Uterus (tissue), 4 donors: ENCODE results near the gene FAM180A. TPM values are rescaled to one million over a fixed set of nuclear protein-coding genes. Genes with fewer than 3 reads are reported as not detected.

Experiments used
- DNase-seq, 2 donors: peaks; one replicate each; pipeline ENCODE4 v3.0.0-alpha.2; 2019 to 2020
- H3K27ac ChIP-seq, 2 donors: fragments of 200-600 bp; sonication (generic); 1 replicate in 1 of 2; 2 replicates in 1 of 2; pipeline ENCODE4 v1.5.1; 2016 to 2018
- H3K27me3 ChIP-seq, 2 donors: fragments of 200-600 bp; sonication (generic); one replicate each; pipeline ENCODE4 v1.5.1; 2018 to 2019; ENCODE audit warnings: control low read depth in 1 of 2
- H3K36me3 ChIP-seq, 2 donors: fragments of 200-600 bp; sonication (generic); one replicate each; pipeline ENCODE4 v1.5.1; 2019; ENCODE audit warnings: control low read depth in 1 of 2
- H3K4me1 ChIP-seq, 2 donors: fragments of 200-600 bp; sonication (generic); one replicate each; pipeline ENCODE4 v1.5.1; 2018 to 2019; ENCODE audit warnings: control low read depth in 1 of 2
- H3K4me3 ChIP-seq, 2 donors: fragments of 200-600 bp; sonication (generic); 1 replicate in 1 of 2; 2 replicates in 1 of 2; pipeline ENCODE4 v1.5.1; 2018 to 2019; ENCODE audit warnings: mild to moderate bottlenecking in 1 of 2
- H3K9me3 ChIP-seq, 2 donors: fragments of 200-600 bp; sonication (generic); one replicate each; pipeline ENCODE4 v1.5.1; 2019; ENCODE audit warnings: control low read depth in 1 of 2
- POLR2A ChIP-seq, 2 donors: fragments of 450-650 bp; IDR thresholded peaks; one replicate each; pipeline ENCODE4 v1.6.1; 2016; ENCODE audit warnings: antibody characterized with exemption in 2 of 2, mild to moderate bottlenecking in 1 of 2, moderate library complexity in 1 of 2
- intact Hi-C: fragments of 100-400 bp; cut with DNase I; formaldehyde crosslinking; loops from one replicate; pipeline ENCODE4 v1.15.1; 2023; ENCODE audit warnings: low total_unique reads
- total RNA-seq, 4 donors: library from RNA; depleted of rRNA in 3 of 4; stranded (reverse); fragments of >200 nt in 3 of 4; gene quantifications; one replicate each; pipeline versions ENCODE4 v1.1.0 to v1.2.4, GENCODE V29; 2014 to 2023
- TF ChIP-seq, protein P1 (sequence below), 4 experiments: fragments of 200-600 bp in 2 of 4; fragments of 450-650 bp in 2 of 4; sonication (generic) in 2 of 4; IDR thresholded peaks; one replicate each; pipeline ENCODE4 v1.5.1; 2016 to 2019; ENCODE audit warnings: antibody characterized with exemption in 4 of 4, mild to moderate bottlenecking in 2 of 4, moderate library complexity in 1 of 4
- donor health status: DM: yes; HTN: yes; CAD: no.

The FAM180A gene
- total RNA-seq, 4 donors from 2014 or later, result 0.51 to 12.6 (median 6.3) TPM; not detected in 1

- intact Hi-C loops, result no loop called here
- Histone ChIP-seq H3K36me3 (no peaks in the 10 kb centered on the region), H3K9me3 (no peaks in the 10 kb centered on the region), H3K4me3 (no peak overlapping the region), H3K27me3 (no peaks in the 10 kb centered on the region), H3K4me1 (no peaks in the 10 kb centered on the region), H3K27ac (no peak overlapping the region)
- no peak for DNase-seq
- TF ChIP-seq POLR2A (IDR thresholded peaks at IDR 0.05), result no peak
- TF ChIP-seq, protein P1, sequence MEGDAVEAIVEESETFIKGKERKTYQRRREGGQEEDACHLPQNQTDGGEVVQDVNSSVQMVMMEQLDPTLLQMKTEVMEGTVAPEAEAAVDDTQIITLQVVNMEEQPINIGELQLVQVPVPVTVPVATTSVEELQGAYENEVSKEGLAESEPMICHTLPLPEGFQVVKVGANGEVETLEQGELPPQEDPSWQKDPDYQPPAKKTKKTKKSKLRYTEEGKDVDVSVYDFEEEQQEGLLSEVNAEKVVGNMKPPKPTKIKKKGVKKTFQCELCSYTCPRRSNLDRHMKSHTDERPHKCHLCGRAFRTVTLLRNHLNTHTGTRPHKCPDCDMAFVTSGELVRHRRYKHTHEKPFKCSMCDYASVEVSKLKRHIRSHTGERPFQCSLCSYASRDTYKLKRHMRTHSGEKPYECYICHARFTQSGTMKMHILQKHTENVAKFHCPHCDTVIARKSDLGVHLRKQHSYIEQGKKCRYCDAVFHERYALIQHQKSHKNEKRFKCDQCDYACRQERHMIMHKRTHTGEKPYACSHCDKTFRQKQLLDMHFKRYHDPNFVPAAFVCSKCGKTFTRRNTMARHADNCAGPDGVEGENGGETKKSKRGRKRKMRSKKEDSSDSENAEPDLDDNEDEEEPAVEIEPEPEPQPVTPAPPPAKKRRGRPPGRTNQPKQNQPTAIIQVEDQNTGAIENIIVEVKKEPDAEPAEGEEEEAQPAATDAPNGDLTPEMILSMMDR (IDR thresholded peaks at IDR 0.05), result no peak
Measured at GRCh38 chr7:135706858-135707569, 41.6 kb downstream of the FAM180A start.

DNA sequence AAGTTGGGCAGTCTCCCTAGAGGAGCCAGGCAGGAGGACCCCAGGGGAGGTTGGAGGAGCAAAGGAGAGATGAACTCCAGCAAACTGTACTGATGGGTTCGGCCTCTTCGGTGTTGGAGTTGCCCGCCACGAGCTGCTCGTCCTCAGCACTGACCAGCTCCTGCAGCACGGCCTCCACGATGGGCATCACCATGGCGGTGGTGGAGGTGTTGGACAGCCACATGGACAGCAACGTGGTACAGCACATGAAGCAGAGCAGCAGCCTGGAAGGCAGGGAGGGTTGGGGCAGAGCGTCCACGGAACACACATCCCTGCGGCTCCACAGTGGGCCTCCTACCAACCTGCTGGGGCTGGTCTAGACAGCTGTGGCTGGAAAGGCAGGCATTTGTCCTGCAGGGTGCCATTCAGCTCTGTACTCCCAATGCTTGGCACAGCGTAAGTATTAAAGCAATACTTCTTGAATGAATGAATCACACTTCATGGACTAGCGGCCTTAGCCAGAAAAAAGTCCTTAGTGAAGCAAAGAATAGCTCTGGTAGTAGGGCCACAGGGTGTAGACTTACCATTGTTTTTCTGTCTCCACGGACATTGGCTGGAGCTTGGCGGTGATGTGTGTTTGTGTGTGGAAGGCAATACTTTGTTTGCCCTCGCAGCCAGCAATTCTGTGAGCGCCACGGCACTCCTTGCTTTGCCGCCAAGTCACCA, 42.4 kb downstream of the FAM180A start:
- TF ChIP-seq POLR2A (IDR thresholded peaks at IDR 0.05), result no peak
- TF ChIP-seq, protein P1 (IDR thresholded peaks at IDR 0.05), result no peak
- no peak overlapping the region for H3K4me3 ChIP-seq
- H3K9me3 ChIP-seq, result no peaks in the 10 kb centered on the region
- no peaks in the 10 kb centered on the region for H3K27me3 ChIP-seq
- no peak overlapping the region for H3K27ac ChIP-seq
- H3K36me3 ChIP-seq, result no peaks in the 10 kb centered on the region
- DNase-seq, result no peak
- intact Hi-C loops, result no loop called here
- H3K4me1 ChIP-seq, result no peaks in the 10 kb centered on the region

DNA sequence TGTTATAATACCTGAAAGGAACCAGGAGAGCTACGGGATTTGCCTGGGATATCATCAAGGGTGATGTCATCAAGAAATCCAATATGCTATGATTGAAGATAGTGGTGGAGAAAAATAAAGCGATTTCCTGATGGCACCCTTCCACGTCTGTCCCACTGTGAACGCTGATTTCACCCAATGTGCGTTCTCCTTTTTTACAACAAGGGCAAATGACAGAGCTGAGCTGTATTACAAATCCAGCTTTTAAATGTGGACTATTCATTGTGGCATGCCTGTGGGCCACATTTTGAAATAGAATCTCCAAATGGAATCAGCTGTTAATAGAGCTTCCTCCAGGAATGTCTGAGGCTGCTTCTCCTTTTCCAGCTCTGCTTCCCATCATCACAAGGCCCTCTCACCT, 43.9 kb downstream of the FAM180A start:
- TF ChIP-seq POLR2A (IDR thresholded peaks at IDR 0.05), result no peak
- TF ChIP-seq, protein P1 (IDR thresholded peaks at IDR 0.05), result no peak
- H3K27me3 ChIP-seq, result no peaks in the 10 kb centered on the region
- intact Hi-C loops, result no loop called here
- H3K27ac ChIP-seq, result no peak overlapping the region
- H3K9me3 ChIP-seq, result no peaks in the 10 kb centered on the region
- H3K4me1 ChIP-seq, result no peaks in the 10 kb centered on the region
- H3K4me3 ChIP-seq, result no peak overlapping the region
- no peak for DNase-seq
- H3K36me3 ChIP-seq, result no peaks in the 10 kb centered on the region

DNA sequence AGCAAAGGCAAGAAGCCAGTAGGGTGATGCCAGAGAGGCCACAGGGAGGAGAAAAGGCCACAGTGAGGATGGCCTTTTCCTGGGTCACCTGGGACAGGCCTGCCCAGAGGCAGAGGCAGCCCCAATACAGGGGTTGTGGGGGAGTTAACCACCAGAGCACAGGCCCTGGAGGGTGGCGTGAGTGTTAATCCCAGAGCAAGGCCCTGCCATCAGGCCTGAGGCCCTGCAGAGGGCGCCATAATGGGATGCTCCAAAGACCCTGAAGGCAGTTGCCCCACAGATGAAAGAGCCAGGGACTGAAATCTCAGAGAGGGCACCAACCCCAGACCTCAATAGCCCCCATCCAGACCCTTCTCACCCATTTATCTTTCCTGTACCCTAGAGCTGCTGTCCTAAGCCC, 44.5 kb downstream of the FAM180A start:
- TF ChIP-seq POLR2A (IDR thresholded peaks at IDR 0.05), result no peak
- TF ChIP-seq, protein P1 (IDR thresholded peaks at IDR 0.05), result no peak
- Histone ChIP-seq H3K9me3 (no peaks in the 10 kb centered on the region), H3K27me3 (no peaks in the 10 kb centered on the region), H3K4me1 (no peaks in the 10 kb centered on the region), H3K27ac (no peak overlapping the region), H3K36me3 (no peaks in the 10 kb centered on the region), H3K4me3 (no peak overlapping the region)
- intact Hi-C loops, result no loop called here
- DNase-seq, result no peak
